Thyroid gland (tissue), 4 donors: ENCODE results near the gene UPK1A.

Experiments used
- POLR2A ChIP-seq, 2 donors: fragments of 450-650 bp; IDR thresholded peaks; one replicate each; pipeline ENCODE4 v1.6.1; 2017; ENCODE audit warnings: antibody characterized with exemption in 2 of 2, mild to moderate bottlenecking in 2 of 2, moderate library complexity in 1 of 2
- TF ChIP-seq, protein P1 (sequence below), 6 experiments: fragments of 200-600 bp in 3 of 6; fragments of 450-650 bp in 3 of 6; sonication (generic) in 3 of 6; IDR thresholded peaks; one replicate each; pipeline ENCODE4 v1.5.1; 2016 to 2019; ENCODE audit warnings: antibody characterized with exemption in 6 of 6, mild to moderate bottlenecking in 2 of 6, inconsistent platforms in 1 of 6, moderate library complexity in 1 of 6

DNA sequence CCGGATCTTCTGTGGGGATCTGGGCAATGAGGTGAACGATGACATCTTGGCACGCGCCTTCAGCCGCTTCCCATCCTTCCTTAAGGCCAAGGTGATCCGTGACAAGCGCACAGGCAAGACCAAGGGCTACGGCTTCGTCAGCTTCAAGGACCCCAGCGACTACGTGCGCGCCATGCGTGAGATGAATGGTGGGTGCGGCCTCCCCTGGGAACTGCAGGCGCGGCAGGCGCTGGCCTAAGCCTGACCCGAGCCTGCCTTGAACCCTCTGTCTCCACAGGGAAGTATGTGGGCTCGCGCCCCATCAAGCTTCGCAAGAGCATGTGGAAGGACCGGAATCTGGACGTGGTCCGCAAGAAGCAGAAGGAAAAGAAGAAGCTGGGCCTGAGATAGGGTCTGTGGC, 29.2 kb upstream of the UPK1A start:
- TF ChIP-seq, protein P1, sequence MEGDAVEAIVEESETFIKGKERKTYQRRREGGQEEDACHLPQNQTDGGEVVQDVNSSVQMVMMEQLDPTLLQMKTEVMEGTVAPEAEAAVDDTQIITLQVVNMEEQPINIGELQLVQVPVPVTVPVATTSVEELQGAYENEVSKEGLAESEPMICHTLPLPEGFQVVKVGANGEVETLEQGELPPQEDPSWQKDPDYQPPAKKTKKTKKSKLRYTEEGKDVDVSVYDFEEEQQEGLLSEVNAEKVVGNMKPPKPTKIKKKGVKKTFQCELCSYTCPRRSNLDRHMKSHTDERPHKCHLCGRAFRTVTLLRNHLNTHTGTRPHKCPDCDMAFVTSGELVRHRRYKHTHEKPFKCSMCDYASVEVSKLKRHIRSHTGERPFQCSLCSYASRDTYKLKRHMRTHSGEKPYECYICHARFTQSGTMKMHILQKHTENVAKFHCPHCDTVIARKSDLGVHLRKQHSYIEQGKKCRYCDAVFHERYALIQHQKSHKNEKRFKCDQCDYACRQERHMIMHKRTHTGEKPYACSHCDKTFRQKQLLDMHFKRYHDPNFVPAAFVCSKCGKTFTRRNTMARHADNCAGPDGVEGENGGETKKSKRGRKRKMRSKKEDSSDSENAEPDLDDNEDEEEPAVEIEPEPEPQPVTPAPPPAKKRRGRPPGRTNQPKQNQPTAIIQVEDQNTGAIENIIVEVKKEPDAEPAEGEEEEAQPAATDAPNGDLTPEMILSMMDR (IDR thresholded peaks at IDR 0.05) = no peak
- TF ChIP-seq POLR2A (IDR thresholded peaks at IDR 0.05) = no peak
